Measurements from ENCODE around the gene GPSM1.
A peak's percentile ranks its signal among the peaks of the same experiment; 100 is the strongest.

GPSM1 gene

DNA sequence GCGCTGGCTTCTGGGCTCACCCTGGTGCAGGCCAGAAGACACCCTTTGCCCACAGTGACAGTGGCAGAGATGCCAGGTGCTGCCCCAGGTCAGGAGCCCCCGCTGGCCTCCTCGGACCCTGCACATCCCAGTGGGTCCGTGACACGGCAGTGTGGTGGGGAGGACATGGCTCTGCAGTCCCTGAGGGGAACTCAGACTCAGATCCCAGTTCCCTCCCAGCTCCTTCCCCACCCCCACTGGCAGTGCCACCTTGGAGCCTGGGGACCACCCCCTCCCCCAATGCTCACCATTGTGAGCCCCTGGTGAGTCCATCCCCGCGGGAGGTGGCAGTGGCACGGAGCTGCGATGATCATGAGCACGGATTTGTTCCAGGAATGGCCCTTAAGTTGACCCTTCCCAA is 22.9 kb upstream of the GPSM1 start:
- DNase-seq (ENCODE audit: low read depth), result no peak

DNA sequence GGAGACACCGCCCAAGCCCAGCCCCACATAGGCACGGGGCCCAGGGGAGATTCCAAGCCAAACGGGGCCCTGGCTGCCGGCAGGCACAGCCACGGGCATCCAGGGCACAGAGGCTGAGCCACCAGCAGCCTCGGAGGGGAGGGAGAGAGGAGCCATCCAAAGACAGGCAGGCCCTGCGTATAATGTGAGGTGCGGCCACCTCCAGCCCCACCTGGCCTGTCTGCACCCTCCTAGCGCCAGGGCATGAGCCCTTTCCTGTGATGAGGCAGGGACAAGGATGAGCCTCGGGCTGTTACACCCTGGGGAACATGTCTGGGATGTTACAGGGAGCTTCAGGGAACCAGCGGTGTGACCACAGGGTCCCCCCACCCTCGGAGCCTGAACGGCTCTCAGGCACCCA is 22.4 kb upstream of the GPSM1 start:
- no peak for DNase-seq (ENCODE audit: low read depth)

DNA sequence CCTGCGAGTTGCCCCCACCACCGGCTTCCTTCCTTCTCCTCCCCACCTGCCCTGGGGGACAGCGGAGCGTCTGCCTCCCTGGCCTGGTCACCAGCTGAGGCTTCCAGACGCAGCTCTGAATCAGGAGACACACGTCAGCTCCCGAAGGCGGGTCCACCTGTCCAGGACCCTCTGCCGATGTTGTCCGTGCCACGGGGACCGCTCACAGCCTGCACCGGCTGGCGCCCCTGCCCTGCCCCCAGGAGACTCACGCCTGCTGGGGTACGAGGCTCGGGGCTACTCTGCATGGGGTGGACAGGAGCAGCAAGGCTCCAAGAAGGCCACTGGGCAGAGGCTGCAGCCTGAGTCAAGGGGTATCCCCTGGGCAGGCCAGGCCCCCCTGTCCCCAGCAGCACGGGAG is 21.5 kb upstream of the GPSM1 start:
- no peak for DNase-seq (ENCODE audit: low read depth)

DNA sequence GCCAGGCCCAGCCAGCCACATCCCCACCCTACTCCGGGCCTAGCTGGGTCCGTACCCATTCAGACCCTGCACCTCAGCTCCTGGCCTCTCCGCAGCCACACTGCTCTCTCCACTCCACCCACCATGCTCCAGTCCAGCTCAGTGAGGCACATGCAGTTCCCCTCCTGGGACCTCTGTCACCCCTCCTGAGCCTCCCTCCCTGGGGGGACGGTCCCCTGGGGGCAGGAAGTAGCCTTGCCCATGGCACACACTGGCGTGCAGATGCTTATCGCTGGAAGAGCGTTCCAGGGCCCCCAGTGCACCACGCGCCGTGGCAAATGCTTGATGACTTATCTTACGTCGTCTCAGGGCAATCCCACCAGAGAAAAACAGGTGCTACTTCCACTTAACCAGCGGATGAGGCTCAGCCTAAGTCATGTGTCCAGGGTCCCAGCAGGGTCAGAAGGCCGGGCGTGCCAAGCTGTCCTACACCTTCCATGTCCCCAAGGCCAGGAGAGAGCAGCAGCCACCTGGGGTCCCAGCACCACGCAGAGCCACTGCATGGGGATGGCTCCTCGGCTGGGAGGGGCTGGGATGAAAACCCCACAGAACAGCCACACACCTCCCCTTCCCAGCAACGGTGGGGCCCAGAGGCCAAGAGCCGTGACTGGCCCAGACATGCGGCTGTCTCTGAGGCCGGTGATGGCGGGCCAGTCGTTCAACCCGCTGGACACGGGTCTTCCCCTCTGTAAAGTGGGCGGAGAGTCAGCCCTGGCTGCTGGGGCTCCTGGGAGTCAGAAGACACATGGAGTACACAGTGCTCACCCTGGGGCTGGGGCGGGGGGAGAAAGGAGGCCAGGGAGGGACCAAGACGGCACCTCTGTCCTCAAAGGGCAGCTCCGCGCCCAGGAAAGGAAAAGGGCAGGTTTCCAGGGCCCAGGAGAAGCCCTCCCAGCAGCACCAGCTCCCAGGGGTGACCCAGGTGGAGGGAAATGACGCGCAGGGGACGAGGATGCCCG is 20.8 kb upstream of the GPSM1 start:
- DNase-seq (ENCODE audit: low read depth), result no peak

DNA sequence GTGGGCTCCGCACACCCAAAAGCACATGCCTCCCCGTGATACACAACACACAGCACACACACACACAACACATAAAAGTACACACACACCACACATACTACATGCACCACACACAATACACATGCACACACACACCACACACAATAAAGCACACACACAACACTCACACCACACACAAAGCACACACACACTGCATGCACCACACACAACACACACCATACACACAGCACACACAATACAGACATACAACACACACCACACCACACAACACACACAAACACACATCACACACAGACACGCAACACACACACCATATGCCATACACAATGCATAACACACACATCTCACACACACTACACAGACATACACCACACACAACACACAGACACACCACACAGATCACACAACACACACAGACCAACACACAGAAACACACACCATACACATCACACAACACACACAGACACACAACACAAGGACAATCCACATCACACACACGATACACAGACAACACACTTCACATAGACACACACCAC is 20.1 kb upstream of the GPSM1 start:
- no peak for DNase-seq (ENCODE audit: low read depth)

DNA sequence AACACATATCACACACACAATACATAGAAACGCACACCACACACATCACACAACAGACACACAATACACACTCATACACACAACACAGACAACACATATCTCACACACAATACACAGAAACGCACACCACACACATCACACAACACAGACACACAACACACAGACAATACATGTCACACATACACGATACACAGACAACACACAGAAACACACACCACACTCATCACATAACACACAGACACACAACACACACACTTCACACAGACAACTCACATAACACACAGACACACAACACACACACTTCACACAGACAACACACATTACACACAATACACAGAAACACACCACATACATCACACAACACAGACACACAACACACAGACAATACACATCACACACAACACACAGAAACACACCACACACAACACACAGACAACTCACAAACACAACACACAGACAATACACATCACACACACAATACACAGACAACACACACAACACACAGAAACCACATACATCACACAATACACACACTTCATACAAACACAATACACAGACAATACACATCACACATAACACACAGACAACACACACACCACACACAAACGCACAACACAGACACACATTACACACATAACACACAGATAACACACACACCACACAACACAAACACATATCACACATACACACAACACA is 19.2 kb upstream of the GPSM1 start:
- DNase-seq (ENCODE audit: low read depth), result no peak

DNA sequence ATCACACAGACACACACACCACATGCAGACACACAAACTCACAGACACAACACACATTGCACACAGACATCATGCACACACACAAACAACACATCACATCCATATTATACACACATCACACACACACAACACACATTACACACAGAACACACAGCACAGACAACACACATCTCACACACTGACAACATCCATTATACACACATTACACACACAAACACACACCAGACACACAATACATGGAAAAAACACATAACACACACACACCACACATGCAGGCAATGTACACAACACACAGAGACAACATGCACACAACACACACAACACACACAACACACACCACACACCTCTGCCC is 18.7 kb upstream of the GPSM1 start:
- DNase-seq (ENCODE audit: low read depth), result no peak

DNA sequence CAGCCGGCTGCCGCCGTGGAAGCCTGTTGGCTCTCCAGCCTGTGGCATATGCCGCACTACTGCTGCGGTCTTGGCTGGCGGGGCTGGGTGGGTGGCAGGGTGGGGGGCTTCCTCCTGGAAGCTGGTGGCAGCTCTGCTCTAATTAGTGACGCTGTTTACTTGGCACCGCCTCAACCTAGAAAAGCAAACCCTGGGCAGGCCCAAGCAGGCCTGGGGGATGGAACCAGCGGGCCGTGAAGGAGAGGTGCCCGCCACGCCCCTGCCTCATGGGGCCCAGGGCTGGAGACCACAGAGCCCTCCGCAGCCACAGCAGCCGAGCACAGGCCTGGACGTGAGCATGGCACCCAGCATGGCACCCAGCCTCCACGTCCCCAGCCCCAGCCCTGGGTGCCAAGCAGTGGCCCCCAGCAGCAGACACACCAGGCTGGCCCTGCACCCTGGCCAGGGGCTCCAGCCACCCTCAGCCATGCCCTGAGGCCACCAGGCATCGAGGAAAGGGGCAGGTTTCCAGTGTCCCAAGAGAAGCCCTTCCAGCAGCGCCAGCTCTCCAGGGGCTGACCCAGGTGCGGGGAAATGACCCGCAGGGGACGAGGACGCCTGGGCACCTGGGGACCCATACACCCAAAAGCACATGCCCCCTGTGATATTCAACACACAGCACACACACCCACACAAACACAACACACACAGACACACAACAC is 18.1 kb upstream of the GPSM1 start:
- DNase-seq (ENCODE audit: low read depth), result no peak

DNA sequence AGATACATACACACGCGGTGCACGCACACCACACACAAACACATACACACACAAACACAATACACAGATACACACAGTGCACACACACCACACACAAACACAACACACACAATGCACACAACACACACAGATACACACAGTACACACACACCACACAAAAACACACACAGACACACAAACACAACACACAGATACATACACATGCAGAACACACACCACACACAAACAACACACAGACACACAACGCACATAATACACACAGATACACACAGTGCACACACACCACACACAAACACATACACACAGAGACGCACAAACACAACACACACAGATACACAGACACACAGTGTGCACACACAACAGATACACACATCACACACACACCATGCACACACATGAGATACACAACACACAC is 17.5 kb upstream of the GPSM1 start:
- no peak for DNase-seq (ENCODE audit: low read depth)

DNA sequence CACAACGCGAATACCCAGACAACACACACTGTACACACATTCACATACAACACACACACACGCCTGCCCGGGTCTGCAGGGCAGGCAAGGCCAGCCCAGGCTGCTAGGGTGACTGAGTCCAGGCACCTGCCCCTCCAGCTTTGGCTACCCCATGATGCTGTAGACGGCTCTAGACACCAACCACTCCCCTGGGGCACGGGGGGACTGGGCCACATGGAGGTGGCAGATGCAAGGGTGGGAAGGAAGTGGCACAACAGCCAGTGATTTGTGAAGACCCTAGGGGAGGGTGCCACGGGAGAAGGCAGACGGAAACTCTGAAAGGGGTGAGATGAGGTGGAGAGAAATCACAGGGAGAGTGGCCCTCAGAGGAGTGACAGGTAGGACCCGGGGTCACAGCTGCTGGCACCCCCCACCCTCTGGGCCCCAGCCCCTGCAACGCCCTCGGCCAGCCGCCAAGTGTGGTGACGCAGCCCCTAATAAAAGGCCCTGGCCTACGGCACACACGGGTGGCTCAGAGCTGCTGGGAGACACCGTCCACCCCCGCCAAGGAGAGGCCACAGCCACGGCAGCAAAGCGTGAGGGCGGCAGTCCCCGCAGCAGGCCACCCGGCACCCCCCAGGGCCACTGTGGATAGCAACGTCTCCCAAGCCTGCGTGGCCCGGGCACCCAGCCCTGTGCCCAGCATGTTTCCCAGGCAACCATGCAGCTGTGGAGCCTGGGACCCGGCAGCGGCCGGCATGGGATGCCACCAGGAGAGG is 16.9 kb upstream of the GPSM1 start:
- DNase-seq (ENCODE audit: low read depth), result no peak

DNA sequence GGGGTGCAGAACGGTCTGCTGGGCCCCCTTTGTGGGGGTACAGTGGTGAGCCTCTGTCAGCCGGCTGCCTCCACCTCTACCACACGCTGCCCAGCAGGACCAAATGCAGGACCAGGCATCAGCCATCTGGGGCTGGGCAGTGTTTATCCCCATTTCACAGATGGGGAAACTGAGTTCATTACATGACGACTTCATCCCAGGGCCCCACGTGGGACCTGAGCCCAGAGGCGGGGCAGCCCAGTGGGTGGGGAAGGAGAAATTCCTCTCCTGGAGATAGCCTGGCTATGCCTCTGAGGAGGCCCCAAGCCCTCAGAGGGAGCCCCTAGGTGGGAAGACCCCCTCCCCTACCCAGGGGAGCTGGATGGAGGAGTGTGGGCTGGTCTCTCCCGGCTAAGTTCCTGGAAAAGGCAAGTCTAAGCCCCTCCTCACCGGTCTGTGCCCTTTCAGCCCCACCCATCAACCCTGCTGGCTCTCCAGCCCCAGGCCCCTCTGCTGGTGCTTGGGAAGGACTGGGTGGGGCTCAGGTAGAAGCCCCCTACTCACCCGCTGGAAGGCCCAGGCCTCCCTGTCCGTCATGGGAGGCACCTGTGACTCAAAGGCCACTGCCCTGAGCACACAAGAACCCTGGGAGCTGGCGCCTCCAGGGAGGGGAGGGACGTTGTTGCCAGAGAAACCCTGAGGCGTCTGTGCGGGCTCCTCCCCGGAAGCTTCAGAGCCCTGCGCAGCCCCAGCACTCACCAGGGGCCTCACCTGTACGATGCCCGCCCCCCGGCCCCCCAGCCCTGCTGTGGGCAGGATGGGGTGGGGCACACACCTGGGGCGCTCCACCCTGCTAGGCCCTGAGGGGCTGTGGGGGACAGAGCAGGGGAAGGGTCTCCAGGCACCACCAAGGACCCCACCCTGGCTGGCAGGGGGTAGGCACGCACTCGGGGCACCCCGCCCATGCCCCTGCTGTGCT is 16.0 kb upstream of the GPSM1 start:
- DNase-seq (ENCODE audit: low read depth), result no peak

DNA sequence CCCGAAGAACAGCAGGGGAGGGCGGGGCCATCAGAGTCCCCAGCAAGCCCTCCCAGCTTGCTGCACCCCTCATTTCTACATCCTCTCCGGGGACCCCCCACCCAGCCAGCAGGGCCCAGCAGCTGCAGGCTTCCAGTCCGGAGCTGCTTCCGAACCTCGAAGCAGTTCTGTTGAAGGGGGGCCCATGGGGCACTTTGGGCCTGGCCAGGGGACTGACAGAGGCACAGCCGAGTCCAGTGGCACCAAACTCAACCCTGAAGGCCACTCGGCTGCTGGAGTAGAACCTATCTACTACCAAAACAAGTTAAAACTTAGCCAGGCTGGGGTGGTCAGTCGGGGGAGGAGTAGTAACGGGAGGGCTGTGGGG is 15.3 kb upstream of the GPSM1 start:
- DNase-seq (ENCODE audit: low read depth), result no peak

DNA sequence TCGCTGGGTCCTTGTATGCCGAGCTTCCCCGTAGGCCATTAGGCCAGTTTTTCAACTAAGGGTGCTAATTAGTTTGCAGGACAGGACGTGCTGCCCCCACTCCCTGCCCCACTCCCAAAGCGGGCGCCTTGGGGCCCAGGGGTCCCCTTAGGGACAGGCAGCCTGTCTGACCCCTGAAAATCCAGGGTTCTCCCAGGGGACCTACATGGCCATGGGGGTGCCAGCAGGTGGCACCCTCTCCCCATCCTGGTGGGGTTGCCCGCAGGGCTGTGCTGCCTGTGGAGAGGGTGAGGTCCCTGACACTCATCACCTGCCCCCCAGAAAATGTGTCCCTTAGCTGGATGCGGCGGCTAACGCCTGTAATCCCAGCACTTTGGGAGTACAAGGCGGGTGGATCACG is 14.9 kb upstream of the GPSM1 start:
- DNase-seq (ENCODE audit: low read depth), result no peak

DNA sequence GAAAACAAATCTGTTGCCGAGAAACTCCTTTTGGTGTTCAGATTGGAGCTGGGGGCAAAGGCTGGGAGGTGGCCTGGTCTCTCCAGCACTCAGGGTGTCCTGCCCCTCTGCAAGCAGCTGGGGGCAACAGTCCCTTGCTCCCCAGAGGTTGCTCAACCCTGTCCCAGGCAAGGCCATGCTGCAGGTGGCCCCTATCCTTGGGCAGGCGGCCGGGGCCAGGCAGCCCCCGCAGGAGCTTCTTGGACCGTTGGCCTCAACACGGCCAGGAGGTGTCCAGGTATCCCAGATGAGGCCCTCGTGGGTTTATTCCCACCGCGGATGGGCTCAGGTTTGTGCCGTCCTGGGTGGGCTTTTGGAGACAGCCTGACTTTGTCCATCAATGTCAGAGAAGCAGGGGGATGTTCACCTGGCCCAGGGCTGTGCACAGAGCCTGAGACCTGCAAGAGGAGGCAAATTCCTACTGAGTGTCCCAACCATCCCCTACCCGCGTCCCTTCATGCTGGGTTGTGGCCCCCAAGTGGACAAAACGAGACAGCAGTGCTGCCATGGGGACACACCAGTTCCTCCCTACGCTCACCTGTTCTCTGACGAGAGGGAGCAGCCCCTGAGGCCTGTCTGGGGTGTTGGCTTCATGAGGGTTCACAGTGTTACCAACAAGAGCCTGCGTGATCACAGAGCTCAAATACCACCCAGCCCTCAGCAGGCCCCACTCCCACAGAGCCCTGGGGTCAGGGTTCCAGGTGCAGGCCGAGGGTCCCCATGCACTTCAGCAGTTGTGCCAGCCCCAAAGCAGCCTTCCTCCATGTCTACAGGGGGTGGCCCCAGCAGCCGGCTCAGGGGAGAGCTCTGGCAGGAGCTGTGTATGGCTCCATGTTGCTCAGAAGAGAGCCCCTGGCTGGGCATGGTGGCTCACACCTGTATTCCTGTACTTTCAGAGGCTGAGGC is 14.0 kb upstream of the GPSM1 start:
- no peak for DNase-seq (ENCODE audit: low read depth)

DNA sequence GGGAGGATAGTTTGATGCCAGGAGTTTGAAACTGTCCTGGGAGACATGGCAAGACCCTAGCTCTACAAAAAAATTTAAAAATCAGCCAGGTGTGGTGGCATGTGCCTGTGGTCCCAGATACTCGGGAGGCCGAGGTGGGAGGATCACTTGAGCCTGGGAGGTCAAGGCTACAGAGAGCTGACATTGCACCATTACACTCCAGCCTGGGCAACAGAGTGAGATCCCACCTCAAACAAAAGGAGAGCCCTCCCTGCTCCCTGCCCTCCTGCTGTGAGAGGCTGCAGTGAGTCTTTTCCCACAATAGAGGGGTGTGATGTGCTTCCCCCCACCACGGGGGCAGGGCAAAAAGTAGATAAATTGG is 13.3 kb upstream of the GPSM1 start:
- no peak for DNase-seq (ENCODE audit: low read depth)

DNA sequence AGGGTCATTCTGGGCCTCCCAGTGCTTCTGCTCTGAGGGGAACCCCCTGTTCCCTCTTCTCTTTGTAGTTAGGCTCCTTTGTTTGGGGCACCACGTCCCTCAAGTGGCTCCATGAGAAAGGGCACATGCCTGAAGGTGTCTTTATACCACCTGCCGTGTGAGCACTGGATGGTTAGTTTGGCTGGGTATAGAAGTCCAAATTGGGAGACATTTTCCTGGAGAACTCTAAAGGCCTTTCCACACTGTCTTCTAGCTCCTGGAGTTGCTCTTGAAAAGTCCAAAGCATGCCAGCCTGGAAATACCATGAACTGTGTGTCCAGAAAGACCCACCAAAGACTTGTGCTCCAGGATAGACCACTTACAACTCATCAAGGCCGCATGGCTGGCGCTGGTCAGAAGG is 12.4 kb upstream of the GPSM1 start:
- DNase-seq (ENCODE audit: low read depth), result no peak

DNA sequence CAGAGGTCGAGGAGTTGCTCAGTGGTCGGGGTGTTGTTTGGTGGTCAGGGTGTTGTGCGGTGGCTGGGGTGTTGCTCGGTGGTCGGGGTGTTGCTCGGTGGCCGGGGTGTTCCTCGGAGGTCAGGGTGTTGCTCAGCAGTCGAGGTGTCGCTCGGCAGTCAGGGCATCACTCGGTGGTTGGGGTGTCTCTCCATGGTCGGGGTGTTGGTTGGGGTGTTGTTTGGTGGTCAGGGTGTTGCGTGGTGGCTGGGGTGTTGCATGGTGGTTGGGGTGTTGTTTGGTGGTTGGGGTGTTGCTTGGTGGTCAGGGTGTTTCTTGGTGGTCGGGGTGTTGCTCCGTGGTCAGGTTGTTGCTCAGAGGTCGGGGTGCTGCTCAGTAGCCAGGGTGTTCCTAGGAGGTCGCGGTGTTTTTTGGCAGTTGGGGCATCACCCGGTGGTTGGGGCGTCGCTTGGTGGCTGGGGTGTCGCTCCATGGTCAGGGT is 11.0 kb upstream of the GPSM1 start:
- DNase-seq (ENCODE audit: low read depth), result peak; percentile 32

DNA sequence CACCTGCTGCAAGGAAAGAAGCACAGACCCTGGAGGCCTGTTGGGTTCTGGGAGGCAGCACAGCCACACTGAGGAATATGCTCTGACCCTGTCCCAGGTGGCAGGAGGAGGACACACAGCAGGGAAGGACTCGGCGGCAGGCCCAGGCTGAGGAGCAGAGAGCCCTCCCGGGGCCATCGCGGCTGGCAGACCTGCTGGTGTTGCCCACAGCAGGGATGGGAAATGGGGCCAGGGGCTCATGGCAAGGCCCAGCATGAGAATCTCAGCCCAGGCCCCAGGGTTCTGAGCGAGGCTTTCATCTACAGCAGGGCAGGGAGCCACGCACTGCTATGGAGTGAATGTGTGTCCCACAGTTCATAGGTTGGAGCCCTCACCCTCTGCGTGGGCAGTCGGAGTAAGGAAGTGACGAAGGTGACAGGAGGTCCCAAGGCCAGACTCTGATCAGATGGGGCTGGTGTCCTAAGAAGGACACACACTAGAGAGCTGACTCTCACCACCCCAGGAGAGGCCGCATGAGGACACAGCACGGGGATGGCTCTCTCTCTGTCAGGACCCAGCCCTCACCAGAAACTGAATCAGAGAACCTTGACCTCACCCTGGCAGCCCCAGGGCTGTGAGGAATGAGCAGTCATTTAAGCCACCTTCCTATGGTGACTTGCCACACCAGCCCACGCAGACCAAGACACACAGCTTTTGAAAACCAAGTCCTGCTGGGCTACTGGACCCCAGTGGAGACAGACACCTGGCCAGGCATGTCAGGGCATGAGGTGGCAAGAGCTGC is 10.3 kb upstream of the GPSM1 start:
- DNase-seq (ENCODE audit: low read depth), result no peak

DNA sequence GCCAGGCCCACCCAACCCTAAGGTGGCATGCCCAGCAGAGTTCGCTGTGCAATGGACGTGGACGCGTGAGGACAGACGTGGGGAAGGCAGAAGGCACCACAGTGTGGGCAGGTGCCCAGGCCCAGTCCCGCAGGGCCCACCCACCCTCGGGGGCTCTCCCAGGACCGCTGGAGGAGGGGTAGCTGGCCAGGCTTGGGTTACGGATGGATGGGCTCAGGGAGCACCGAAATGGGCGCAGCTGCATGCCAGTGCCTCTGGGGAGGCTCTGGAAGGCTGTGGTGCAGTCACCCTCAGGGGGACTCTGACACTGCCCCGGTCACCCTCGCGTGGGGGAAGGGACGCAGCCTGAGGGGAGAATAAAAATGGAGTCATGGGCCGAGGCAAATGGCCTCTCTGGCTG is 9.6 kb upstream of the GPSM1 start:
- DNase-seq (ENCODE audit: low read depth), result no peak

All from activated gamma-delta T cell treated with anti-CD3 and anti-CD28 coated beads, Interleukin-2, amount 50 U/mL, for 16 hours (primary cell).